HepG2 (cell line): ENCODE results near the gene CAPS. TPM values are rescaled to one million over a fixed set of nuclear protein-coding genes. Genes with fewer than 3 reads are reported as not detected.

Experiments
- BCL6 ChIP-seq: IDR thresholded peaks from 2 replicates; pipeline ENCODE4 v1.6.1; 2016; ENCODE audit warnings: missing genetic modification reagents, missing compliant biosample characterization
- BORCS8-MEF2B ChIP-seq: sonication (generic); formaldehyde crosslinking; IDR thresholded peaks from 2 replicates; pipeline ENCODE4 v1.8.0; 2022; ENCODE audit warnings: mild to moderate bottlenecking, missing genetic modification reagents
- DZIP1 ChIP-seq: sonication (generic); formaldehyde crosslinking; IDR thresholded peaks from 2 replicates; pipeline ENCODE4 v1.5.0; 2020; ENCODE audit warnings: mild to moderate bottlenecking, missing genetic modification reagents
- ELK4 ChIP-seq: sonication (generic); formaldehyde crosslinking; IDR thresholded peaks from 2 replicates; pipeline ENCODE4 v1.9.0; 2021; ENCODE audit warnings: missing genetic modification reagents, borderline replicate concordance
- FOXA1 ChIP-seq, 2 experiments: fragments of 450-650 bp in 1 of 2; sonication (generic) in 1 of 2; formaldehyde crosslinking in 1 of 2; IDR thresholded peaks; 2 replicates each; pipeline versions ENCODE4 v1.4.0 to v1.6.1; 2016 to 2020; ENCODE audit warnings: missing genetic modification reagents in 1 of 2
- GRHL1 ChIP-seq: sonication (generic); formaldehyde crosslinking; conservative IDR thresholded peaks from 2 replicates; pipeline ENCODE4 v1.8.0; 2022; ENCODE audit warnings: missing genetic modification reagents
- HIC2 ChIP-seq: sonication (generic); formaldehyde crosslinking; IDR thresholded peaks from 2 replicates; pipeline ENCODE4 v1.9.0; 2022; ENCODE audit warnings: low read depth, missing genetic modification reagents
- HMG20A ChIP-seq: IDR thresholded peaks from 2 replicates; pipeline ENCODE4 v1.6.1; 2016; ENCODE audit warnings: borderline replicate concordance
- KLF6 ChIP-seq: IDR thresholded peaks from 2 replicates; pipeline ENCODE4 v1.8.0; 2016; ENCODE audit warnings: missing biosample characterization, missing genetic modification reagents
- PLSCR1 ChIP-seq: sonication (generic); formaldehyde crosslinking; IDR thresholded peaks from 2 replicates; pipeline ENCODE4 v1.5.0; 2020; ENCODE audit warnings: missing genetic modification reagents, mild to moderate bottlenecking, borderline replicate concordance
- POLR2A ChIP-seq, 2 experiments: IDR thresholded peaks; 2 replicates each; pipeline ENCODE4 v1.6.1; 2011; ENCODE audit warnings: low read depth in 2 of 2, low read length in 2 of 2, mild to moderate bottlenecking in 1 of 2, moderate library complexity in 1 of 2; ENCODE audit not compliant: insufficient read depth in 1 of 2
- RBAK ChIP-seq: sonication (generic); formaldehyde crosslinking; IDR thresholded peaks from 2 replicates; pipeline ENCODE4 v1.5.1; 2020; ENCODE audit warnings: mild to moderate bottlenecking, missing genetic modification reagents
- SKI ChIP-seq: fragments of 450-650 bp; IDR thresholded peaks from one replicate; pipeline ENCODE4 v1.6.1; 2018; ENCODE audit warnings: mild to moderate bottlenecking; ENCODE audit not compliant: partially characterized antibody
- ZNF574 ChIP-seq: sonication (generic); formaldehyde crosslinking; IDR thresholded peaks from 2 replicates; pipeline ENCODE4 v1.4.0; 2020; ENCODE audit warnings: missing genetic modification reagents
- ZNF841 ChIP-seq: sonication (generic); formaldehyde crosslinking; IDR thresholded peaks from 2 replicates; pipeline ENCODE4 v1.8.1; 2023; ENCODE audit warnings: missing genetic modification reagents, borderline replicate concordance
- ZSCAN9 ChIP-seq: IDR thresholded peaks from 2 replicates; pipeline ENCODE4 v1.6.1; 2016; ENCODE audit warnings: borderline replicate concordance
- ZZZ3 ChIP-seq: sonication (generic); formaldehyde crosslinking; IDR thresholded peaks from 2 replicates; pipeline ENCODE4 v1.4.0; 2020; ENCODE audit warnings: missing genetic modification reagents, mild to moderate bottlenecking, borderline replicate concordance
- polyA plus RNA-seq, 8 experiments: library from polyadenylated mRNA; depleted of rRNA in 3 of 8; stranded (reverse) in 7 of 8; unstranded in 1 of 8; fragments of >200 nt; fragmentation: Illumina TruSeq in 4 of 8; extraction: Trizol in 4 of 8; gene quantifications; 2 replicates each; pipeline versions ENCODE4 v1.2.1 to v1.2.3, GENCODE V29; 2011 to 2016; ENCODE audit warnings: low read depth in 4 of 8, missing spikeins in 1 of 8, mixed read lengths in 1 of 8; ENCODE audit not compliant: insufficient read depth in 1 of 8
- total RNA-seq, 5 experiments: library from RNA; depleted of rRNA; stranded (reverse); fragments of >200 nt; fragmentation: Illumina TruSeq; extraction: Trizol; gene quantifications; 2 replicates each; pipeline ENCODE4 v1.2.3, GENCODE V29; 2016; ENCODE audit warnings: low read depth in 1 of 5

The CAPS gene
- total and polyA plus RNA-seq, 2 of the 13 experiments (the other 11 are each of a cell fraction or from before 2014, with no cell fraction given) = 3.1 TPM

- no peak for TF ChIP-seq GRHL1 (CRISPR knock-in tag)
- TF ChIP-seq KLF6 = no peak
- TF ChIP-seq ELK4 (CRISPR knock-in tag) = no peak
- no peak for TF ChIP-seq ZNF841
- TF ChIP-seq FOXA1 (IDR thresholded peaks at IDR 0.05) = no peak
- peak; percentile 43; the same call in 1 of the 2 replicates for TF ChIP-seq FOXA1 (CRISPR knock-in tag; IDR thresholded peaks at IDR 0.05)
- TF ChIP-seq ZSCAN9 (CRISPR knock-in tag) = 0 out of 2 replicates have a peak, but pooled peaks have one; percentile 40
- TF ChIP-seq BORCS8-MEF2B (CRISPR knock-in tag) = peak; percentile 64; the same call in 1 of the 2 replicates
- no peak for TF ChIP-seq PLSCR1 (CRISPR knock-in tag)
- no peak for TF ChIP-seq RBAK (CRISPR knock-in tag)
- peak; percentile 40 for TF ChIP-seq SKI
- no peak for TF ChIP-seq HIC2 (CRISPR knock-in tag)
- peak; percentile 45 to 49; a peak in 2 of 4 replicates for TF ChIP-seq POLR2A (IDR thresholded peaks at IDR 0.05; ENCODE audit: insufficient read depth in 1 of 2, low read depth in 2 of 2, low read length in 2 of 2)
- TF ChIP-seq DZIP1 (CRISPR knock-in tag) = no peak
- TF ChIP-seq BCL6 (CRISPR knock-in tag) = peak; percentile 55
- peak; percentile 54 for TF ChIP-seq ZNF574 (CRISPR knock-in tag)
- TF ChIP-seq ZZZ3 (CRISPR knock-in tag) = no peak
- peak; percentile 46; the same call in 1 of the 2 replicates for TF ChIP-seq HMG20A (CRISPR knock-in tag)
These were observed 5.1 kb upstream of the CAPS start (continued) for GRCh38 chr19:5908773-5909442.
